IMR-90 (cell line): Measurements from ENCODE around the gene GPI. TPM values are rescaled to one million over a fixed set of nuclear protein-coding genes. Genes with fewer than 3 reads are reported as not detected.

Experiments
- ATAC-seq: fragments of 200-7000 bp; cut with Tn5 transposase; 2 replicates; pipeline ENCODE4 v1.9.1; 2020; ENCODE audit warnings: low read depth, mild to moderate bottlenecking, moderate library complexity
- BruUV-seq: library from RNA; stranded (reverse); fragments of 400-500 nt; replicated peaks from 2 replicates; lab custom pipeline; 2021; lab: Mats Ljungman, UMichigan
- CTCF ChIA-PET: fragments of 300-600 bp; formaldehyde crosslinking; extraction: SDS; loops from one replicate; lab custom pipeline; 2021; ENCODE audit warnings: antibody characterized with exemption; lab: Yijun Ruan, JAX
- POLR2A ChIA-PET: fragments of 300-600 bp; sonication (Branson Sonifier 250); formaldehyde crosslinking; loops from one replicate; lab custom pipeline; 2022; ENCODE audit warnings: antibody characterized with exemption; ENCODE audit not compliant: unreplicated experiment; lab: Charles Lee
- DNase-seq: peaks from one replicate; pipeline ENCODE4 v3.0.0; 2013
- H2AFZ ChIP-seq: replicated peaks from 2 replicates; pipeline ENCODE3; 2013; ENCODE audit warnings: low read length, mild to moderate bottlenecking; ENCODE audit not compliant: poor library complexity
- H2AK5ac ChIP-seq: 2 replicates; pipeline ENCODE4 v1.6.1; 2013; ENCODE audit warnings: low read depth, low read length, inconsistent platforms
- H2AK9ac ChIP-seq: replicated peaks from 2 replicates; pipeline ENCODE3; 2013; ENCODE audit warnings: mild to moderate bottlenecking, low read depth, low read length, moderate library complexity; ENCODE audit not compliant: poor library complexity
- H2BK120ac ChIP-seq: 2 replicates; pipeline ENCODE4 v1.6.1; 2013; ENCODE audit warnings: low read depth, low read length, inconsistent platforms
- H2BK15ac ChIP-seq: 3 replicates; pipeline ENCODE4 v1.6.1; 2013; ENCODE audit warnings: low read depth, low read length, inconsistent platforms
- H2BK20ac ChIP-seq: 2 replicates; pipeline ENCODE4 v1.6.1; 2013; ENCODE audit warnings: low read depth, mild to moderate bottlenecking, inconsistent platforms, low read length, moderate library complexity
- H2BK5ac ChIP-seq: 2 replicates; pipeline ENCODE4 v1.6.1; 2013; ENCODE audit warnings: mild to moderate bottlenecking, low read depth, low read length, inconsistent platforms; ENCODE audit not compliant: poor library complexity, severe bottlenecking
- H3K14ac ChIP-seq: replicated peaks from 2 replicates; pipeline ENCODE4 v1.6.1; 2013; ENCODE audit warnings: low read depth, low read length, inconsistent platforms
- H3K18ac ChIP-seq: 2 replicates; pipeline ENCODE4 v1.6.1; 2013; ENCODE audit warnings: low read depth, low read length, control low read depth
- H3K23ac ChIP-seq: 2 replicates; pipeline ENCODE4 v1.6.1; 2013; ENCODE audit warnings: low read depth, low read length, inconsistent platforms
- H3K27ac ChIP-seq: 2 replicates; pipeline ENCODE4 v1.5.1; 2013; ENCODE audit warnings: mild to moderate bottlenecking, control low read depth, low read length; ENCODE audit not compliant: insufficient read depth
- H3K27me3 ChIP-seq: 2 replicates; pipeline ENCODE4 v1.6.1; 2013; ENCODE audit warnings: low read length; ENCODE audit not compliant: control insufficient read depth, insufficient read depth
- H3K36me3 ChIP-seq: 2 replicates; pipeline ENCODE4 v1.6.1; 2013; ENCODE audit warnings: low read length, mixed read lengths; ENCODE audit not compliant: control insufficient read depth, insufficient read depth
- H3K4ac ChIP-seq: 2 replicates; pipeline ENCODE4 v1.6.1; 2013; ENCODE audit warnings: low read depth, low read length, inconsistent platforms
- H3K4me1 ChIP-seq: 2 replicates; pipeline ENCODE4 v1.6.1; 2013; ENCODE audit warnings: low read length, mixed read lengths; ENCODE audit not compliant: control insufficient read depth, insufficient read depth
- H3K4me2 ChIP-seq: 2 replicates; pipeline ENCODE4 v1.6.1; 2013; ENCODE audit warnings: low read depth, mild to moderate bottlenecking, control low read depth, low read length, moderate library complexity
- H3K4me3 ChIP-seq: 2 replicates; pipeline ENCODE4 v1.5.1; 2013; ENCODE audit warnings: low read depth, mild to moderate bottlenecking, control low read depth, low read length, moderate library complexity; ENCODE audit not compliant: insufficient read depth
- H3K56ac ChIP-seq: 2 replicates; pipeline ENCODE4 v1.6.1; 2013; ENCODE audit warnings: low read length, inconsistent platforms; ENCODE audit not compliant: insufficient read depth; ENCODE audit errors: extremely low read depth
- H3K79me1 ChIP-seq, 2 experiments: 2 replicates each; pipeline ENCODE4 v1.6.1; 2013; ENCODE audit warnings: low read length in 2 of 2, inconsistent platforms in 1 of 2, low read depth in 1 of 2
- H3K9ac ChIP-seq: 2 replicates; pipeline ENCODE4 v1.6.1; 2013; ENCODE audit warnings: low read depth, low read length, control low read depth
- H3K9me1 ChIP-seq: 2 replicates; pipeline ENCODE4 v1.6.1; 2013; ENCODE audit warnings: low read length, inconsistent platforms; ENCODE audit not compliant: insufficient read depth
- H3K9me3 ChIP-seq: 2 replicates; pipeline ENCODE4 v1.6.1; 2013; ENCODE audit warnings: low read length; ENCODE audit not compliant: control insufficient read depth, insufficient read depth
- H4K20me1 ChIP-seq: 2 replicates; pipeline ENCODE4 v1.6.1; 2013; ENCODE audit warnings: low read length, inconsistent platforms; ENCODE audit not compliant: insufficient read depth
- H4K5ac ChIP-seq: 2 replicates; pipeline ENCODE4 v1.6.1; 2013; ENCODE audit warnings: mild to moderate bottlenecking, low read depth, low read length, control low read depth
- H4K8ac ChIP-seq, 2 experiments: 2 replicates each; pipeline ENCODE4 v1.6.1; 2013; ENCODE audit warnings: low read depth in 2 of 2, low read length in 2 of 2, control low read depth in 1 of 2, inconsistent platforms in 1 of 2
- H4K91ac ChIP-seq: 2 replicates; pipeline ENCODE4 v1.6.1; 2013; ENCODE audit warnings: low read depth, low read length, inconsistent platforms; ENCODE audit not compliant: insufficient read depth
- CHD1 ChIP-seq: IDR thresholded peaks from 2 replicates; pipeline ENCODE4 v1.6.1; 2012; ENCODE audit warnings: low read depth, low read length, improper control_type of control experiment
- MXI1 ChIP-seq: IDR thresholded peaks from 2 replicates; pipeline ENCODE4 v1.6.1; 2012; ENCODE audit warnings: low read depth, mild to moderate bottlenecking, low read length, moderate library complexity, borderline replicate concordance
- NFE2L2 ChIP-seq: fragments of 150-350 bp; IDR thresholded peaks from 2 replicates; pipeline ENCODE4 v1.6.1; 2016; ENCODE audit warnings: low read depth, mild to moderate bottlenecking, low read length
- RAD21 ChIP-seq: IDR thresholded peaks from 2 replicates; pipeline ENCODE4 v1.6.1; 2012; ENCODE audit warnings: low read length, improper control_type of control experiment
- WGBS, 2 experiments: methylation state at CpG; one replicate each; pipeline versions ENCODE4 v1.1.5 to v1.1.7; 2013; ENCODE audit warnings: missing lambda C conversion rate in 2 of 2; ENCODE audit not compliant: insufficient read length in 1 of 2; ENCODE audit errors: extremely low coverage in 2 of 2; 5-methylcytosine and 5-hydroxymethylcytosine counted together
- dilution Hi-C: fragments of 300-500 bp; cut with HindIII; formaldehyde crosslinking; loops from one replicate; pipeline ENCODE4 v1.14.3; 2018; ENCODE audit warnings: low sequenced_read_pairs; ENCODE audit not compliant: unreplicated experiment
- in situ Hi-C: fragments of 300-500 bp; cut with MboI; formaldehyde crosslinking; loops from 3 replicates; pipeline ENCODE4 v1.14.3; 2019; ENCODE audit warnings: low sequenced_read_pairs, inconsistent platforms, mixed read lengths
- intact Hi-C: fragments of 100-400 bp; cut with micrococcal nuclease; formaldehyde crosslinking; loops from 2 replicates; pipeline ENCODE4 v1.10.0; 2022
- polyA plus RNA-seq, 3 experiments: library from polyadenylated mRNA; depleted of rRNA; stranded (reverse); fragments of >200 nt; gene quantifications; 2 replicates each; pipeline ENCODE4 v1.2.3, GENCODE V29; 2012; ENCODE audit warnings: low replicate concordance in 1 of 3
- total RNA-seq: library from RNA; depleted of rRNA; stranded (reverse); fragments of >200 nt; gene quantifications from 2 replicates; pipeline ENCODE4 v1.2.3, GENCODE V29; 2012

The GPI gene
- total and polyA plus RNA-seq, 2 of the 4 experiments (the other 2 are of a cell fraction) = 147 to 239 TPM

DNA sequence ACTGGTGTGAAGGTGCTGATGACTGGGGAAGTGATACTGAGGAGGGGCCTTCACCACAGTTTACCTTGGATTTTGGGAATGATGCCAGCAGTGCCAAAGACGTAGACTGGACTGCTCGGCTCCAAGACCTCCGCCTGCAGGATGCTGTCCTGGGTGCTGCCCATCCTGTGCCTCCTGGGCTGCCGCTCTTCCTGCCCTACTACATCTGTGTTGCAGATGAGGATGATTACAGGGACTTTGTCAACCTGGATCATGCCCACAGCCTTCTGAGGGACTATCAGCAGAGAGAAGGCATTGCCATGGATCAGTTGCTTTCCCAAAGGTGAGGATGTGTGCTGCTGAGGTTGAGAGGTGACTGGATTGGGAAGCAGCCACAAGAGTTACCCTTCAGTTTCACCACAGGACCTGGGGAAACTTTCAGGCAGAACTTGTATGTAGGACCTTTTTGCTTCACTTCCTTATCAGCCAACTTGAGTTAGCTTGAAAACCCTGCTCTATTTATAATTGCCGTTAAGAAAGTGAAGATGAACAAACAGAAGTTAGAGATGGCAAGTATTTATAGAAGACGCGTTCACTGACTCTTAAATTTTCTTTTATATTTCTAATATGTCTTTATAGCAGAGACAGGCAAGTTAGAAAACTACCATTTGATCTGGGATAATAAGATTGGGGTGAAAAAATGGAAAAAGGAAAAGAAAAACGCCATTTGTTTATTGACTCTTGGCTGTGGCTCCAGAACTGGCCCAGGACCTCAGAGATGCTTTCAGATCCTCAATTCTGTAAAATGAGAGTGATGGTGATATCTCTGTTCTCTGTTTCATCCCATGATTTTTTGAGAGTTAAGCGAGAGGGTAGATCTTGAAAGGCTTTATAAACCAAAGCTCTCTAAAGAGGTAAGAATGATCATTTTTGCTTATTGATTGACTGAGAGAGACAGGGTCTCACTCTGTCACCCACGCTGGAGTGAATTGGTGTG lies 44.5 kb downstream of the GPI start:
- no peaks in the 10 kb centered on the region for H3K9me3 ChIP-seq
- ATAC-seq (no peak), DNase-seq (no peak)
- H2BK5ac ChIP-seq = no peak overlapping the region
- H4K20me1 ChIP-seq = no peaks in the 10 kb centered on the region; the same call in 1 of the 2 replicates
- H3K9ac ChIP-seq = no peak overlapping the region
- no peak overlapping the region for H2BK120ac ChIP-seq
- H3K79me1 ChIP-seq = peaks cover 3 to 9% of the 10 kb centered on the region in 2 experiments; a peak in 3 of 4 replicates
- H3K27ac ChIP-seq = no peak overlapping the region
- peaks cover 15% of the 10 kb centered on the region for H3K36me3 ChIP-seq
- no TSS peak for BruUV-seq
- intact Hi-C loops (no loop called here), in situ Hi-C loops (no loop called here), dilution Hi-C loops (no loop called here)
- H3K4me3 ChIP-seq = no peak overlapping the region
- no peak overlapping the region for H2AK5ac ChIP-seq
- H3K4me2 ChIP-seq = no peak overlapping the region
- ChIA-PET CTCF (no interaction called here), POLR2A (interaction anchor here (0.5 kb wide), 1 partner anchor 79 kb away, joined by 7 read pairs; no protein-coding TSS in a partner anchor)
- H3K18ac ChIP-seq = no peak overlapping the region
- no peak for TF ChIP-seq MXI1
- no peak for TF ChIP-seq NFE2L2
- no peak for TF ChIP-seq RAD21
- no peak for TF ChIP-seq CHD1
- no peak overlapping the region for H4K8ac ChIP-seq
- no peak overlapping the region for H2BK20ac ChIP-seq
- no peak overlapping the region for H4K5ac ChIP-seq
- H2AFZ ChIP-seq = no peak overlapping the region
- no peaks in the 10 kb centered on the region for H3K9me1 ChIP-seq
- H4K91ac ChIP-seq = no peak overlapping the region
- H3K4ac ChIP-seq = no peak overlapping the region
- H2BK15ac ChIP-seq = no peak overlapping the region
- H2AK9ac ChIP-seq = no peak overlapping the region
- H3K56ac ChIP-seq = no peak overlapping the region
- no peak overlapping the region for H3K23ac ChIP-seq
- H3K4me1 ChIP-seq = peaks cover 2% of the 10 kb centered on the region; the same call in 1 of the 2 replicates
- H3K14ac ChIP-seq = no peak overlapping the region
- no CpG with 5 or more reads among the region's 10 CpGs for WGBS, 2 experiments
- no peaks in the 10 kb centered on the region for H3K27me3 ChIP-seq
